Stomach (tissue), 8 donors: Measurements from ENCODE around the gene CKAP2. TPM values are rescaled to one million over a fixed set of nuclear protein-coding genes. Genes with fewer than 3 reads are reported as not detected.

ENCODE experiments used
- polyA plus RNA-seq, 3 donors: library from polyadenylated mRNA; stranded (reverse); fragments of 200-250 nt; gene quantifications; one replicate each; pipeline ENCODE4 v1.2.3, GENCODE V29; 2013
- total RNA-seq, 5 donors: library from RNA; depleted of rRNA; stranded (reverse); fragments of >200 nt; gene quantifications; one replicate each; pipeline versions ENCODE4 v1.1.0 to v1.2.3, GENCODE V29; 2014 to 2016
- donor health status: healthy with polysubstance abuse.
- donor health status: Bipolar disorder and iron deficiency.
- donor health status: healthy.

Gene CKAP2
- total and polyA plus RNA-seq, 8 donors = 2.3 to 31.6 (median 12.5) TPM

Other genes starting within 250 kb of the CKAP2 start
- gene THSD1, start 49.3 kb upstream of the CKAP2 start, total RNA-seq = 1 to 10 TPM in 2 of 5 donors, under 1 TPM in 2, not detected in 1; 0.58 to 8.4 (median 1.7) TPM
- gene THSD1, start 49.3 kb upstream of the CKAP2 start, polyA plus RNA-seq = 1 to 10 TPM in 2 of 3 donors, under 1 TPM in 1; 0.12 to 2.0 (median 1.1) TPM
- 100 to 1,000 TPM in 1 of 5 donors, 10 to 100 TPM in 4; 21.7 to 323 (median 78.2) TPM for gene VPS36, start 4.8 kb upstream of the CKAP2 start, total RNA-seq
- 10 to 100 TPM; 15.8 to 21.8 (median 21.6) TPM for gene VPS36, start 4.8 kb upstream of the CKAP2 start, polyA plus RNA-seq
- 10 to 100 TPM in 1 of 5 donors, 1 to 10 TPM in 2, not detected in 2; 2.9 to 49.6 (median 5.0) TPM for gene HNRNPA1L2, start 187.0 kb downstream of the CKAP2 start, total RNA-seq
- gene HNRNPA1L2, start 187.0 kb downstream of the CKAP2 start, polyA plus RNA-seq = 1 to 10 TPM; 4.0 to 9.7 (median 6.3) TPM
- 10 to 100 TPM in 4 of 5 donors, 1 to 10 TPM in 1; 7.0 to 44.6 (median 23.0) TPM for gene SUGT1, start 197.4 kb downstream of the CKAP2 start, total RNA-seq
- gene SUGT1, start 197.4 kb downstream of the CKAP2 start, polyA plus RNA-seq = 10 to 100 TPM; 33.9 to 44.6 (median 36.0) TPM